Measurements from ENCODE around the gene RCSD1. TPM values are rescaled to one million over a fixed set of nuclear protein-coding genes. Genes with fewer than 3 reads are reported as not detected.

Gene RCSD1
- total and polyA plus RNA-seq, 10 of the 15 experiments (the other 5 are each of a cell fraction or from before 2014, with no cell fraction given) = 11.4 to 78.3 (median 71.6) TPM

GRCh38 chr1:167715157-167715999, 85.3 kb downstream of the RCSD1 start (continued):
- TF ChIP-seq NR2C1 (IDR thresholded peaks at IDR 0.05) (no peak), RFX5 (IDR thresholded peaks at IDR 0.05; ENCODE audit: low read depth, low read length) (no peak), SREBF2 (IDR thresholded peaks at IDR 0.05; ENCODE audit: low read length) (peak; percentile 95), TBL1XR1 (IDR thresholded peaks at IDR 0.05; ENCODE audit: low read depth, low read length) (peak; percentile 93), HCFC1 (IDR thresholded peaks at IDR 0.05; ENCODE audit: low read length) (peak; percentile 50), CTCF (IDR thresholded peaks at IDR 0.05 in 2 of 3, conservative IDR thresholded peaks at IDR 0.05 in 1 of 3; ENCODE audit: control insufficient read depth in 2 of 3, extremely low read depth in 1 of 3, insufficient read depth in 1 of 3, low read depth in 3 of 3, low read length in 3 of 3) (peak; percentile 72 to 99 (median 80)), YBX1 (IDR thresholded peaks at IDR 0.05) (no peak), TARDBP (IDR thresholded peaks at IDR 0.05; ENCODE audit: borderline replicate concordance) (peak; percentile 97), HDAC2 (IDR thresholded peaks at IDR 0.05) (no peak), MTA3 (IDR thresholded peaks at IDR 0.05; ENCODE audit: borderline replicate concordance, low read length) (no peak; the same call in 1 of the 2 replicates), TCF7 (IDR thresholded peaks at IDR 0.05; ENCODE audit: borderline replicate concordance) (peak; percentile 53; the same call in 1 of the 2 replicates), YY1 (IDR thresholded peaks at IDR 0.05; ENCODE audit: low read depth, low read length) (peak; percentile 64; the same call in 1 of the 2 replicates), SMAD1 (IDR thresholded peaks at IDR 0.05; ENCODE audit: low read depth, partially characterized antibody) (no peak), PML (IDR thresholded peaks at IDR 0.05; ENCODE audit: low read length) (0 out of 2 replicates have a peak, but pooled peaks have one; percentile 24), ATF7 (IDR thresholded peaks at IDR 0.05; ENCODE audit: low read depth) (peak; percentile 73), ZSCAN29 (IDR thresholded peaks at IDR 0.05) (peak; percentile 92), IKZF1 (conservative IDR thresholded peaks at IDR 0.05) (no peak), MLLT1 (IDR thresholded peaks at IDR 0.05) (peak; percentile 37; the same call in 1 of the 2 replicates), IKZF2 (IDR thresholded peaks at IDR 0.05) (peak in 1 of 2 experiments; percentile 65; a peak in 2 of 4 replicates), ESRRA (IDR thresholded peaks at IDR 0.05; ENCODE audit: low read length) (no peak), FOXM1 (IDR thresholded peaks at IDR 0.05; ENCODE audit: low read depth, low read length) (peak; percentile 33; the same call in 1 of the 2 replicates), ZBTB40 (IDR thresholded peaks at IDR 0.05; ENCODE audit: borderline replicate concordance) (peak; percentile 80; the same call in 1 of the 2 replicates), MEF2A (IDR thresholded peaks at IDR 0.05; ENCODE audit: insufficient read depth, low read depth, low read length) (peak; percentile 65; the same call in 1 of the 2 replicates), NR2F1 (conservative IDR thresholded peaks at IDR 0.05) (peak; percentile 80), ZNF24 (IDR thresholded peaks at IDR 0.05) (peak; percentile 99)

Data from GM12878 (cell line).